Measurements from ENCODE around the gene OR1F1. TPM values are rescaled to one million over a fixed set of nuclear protein-coding genes. Genes with fewer than 3 reads are reported as not detected.
"Not testable (repeated sequence)": the region's sequence is repeated elsewhere in the genome, so short reads cannot be mapped to it uniquely, and the experiment has no call there.

OR1F1 gene
- total and polyA plus RNA-seq, 2 of the 8 experiments (the other 6 are each of a cell fraction or from before 2014, with no cell fraction given), result 0.52 to 1.2 TPM

DNA sequence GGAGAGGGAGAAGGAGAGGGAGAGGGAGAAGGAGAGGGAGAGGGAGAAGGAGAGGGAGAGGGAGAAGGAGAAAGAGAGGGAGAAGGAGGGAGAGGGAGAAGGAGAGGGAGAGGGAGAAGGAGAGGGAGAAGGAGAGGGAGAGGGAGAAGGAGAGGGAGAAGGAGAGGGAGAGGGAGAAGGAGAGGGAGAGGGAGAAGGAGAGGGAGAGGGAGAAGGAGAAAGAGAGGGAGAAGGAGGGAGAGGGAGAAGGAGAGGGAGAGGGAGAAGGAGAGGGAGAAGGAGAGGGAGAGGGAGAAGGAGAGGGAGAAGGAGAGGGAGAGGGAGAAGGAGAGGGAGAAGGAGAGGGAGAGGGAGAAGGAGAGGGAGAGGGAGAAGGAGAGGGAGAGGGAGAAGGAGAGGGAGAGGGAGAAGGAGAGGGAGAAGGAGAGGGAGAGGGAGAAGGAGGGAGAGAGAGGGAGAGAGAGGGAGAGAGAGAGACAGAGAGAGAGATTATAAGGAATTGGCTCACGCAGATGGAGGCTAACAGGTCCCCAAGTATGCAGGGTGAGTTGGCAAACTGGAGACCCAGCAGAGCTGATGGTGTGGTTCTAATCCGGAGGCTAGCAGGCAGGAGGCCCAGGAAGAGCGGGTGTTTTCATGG lies 9.8 kb downstream of the OR1F1 start:
- H3K79me1 ChIP-seq (ENCODE audit: low read depth, low read length); POLR2A ChIA-PET (ENCODE audit: partially characterized antibody); H4K8ac ChIP-seq (ENCODE audit: extremely low read depth, insufficient read depth, low read length); FAIRE-seq; H3K27ac ChIP-seq (ENCODE audit: low read depth, low read length); H4K20me1 ChIP-seq (replicated peaks in 1 of 2; ENCODE audit: control insufficient read depth in 1 of 2, insufficient read depth in 2 of 2, low read length in 2 of 2); H3K36me3 ChIP-seq (ENCODE audit: control insufficient read depth in 2 of 4, insufficient read depth in 4 of 4, low read length in 3 of 4); H3K4ac ChIP-seq (replicated peaks; ENCODE audit: insufficient read length, low read depth, low read length); H2BK120ac ChIP-seq (replicated peaks; ENCODE audit: low read depth, low read length); H3K18ac ChIP-seq (ENCODE audit: extremely low read depth, low read length); H4K91ac ChIP-seq (replicated peaks; ENCODE audit: insufficient read length, low read length); H3K4me3 ChIP-seq (ENCODE audit: extremely low read depth in 1 of 4, insufficient read depth in 2 of 4, low read depth in 3 of 4, low read length in 4 of 4); H3K27me3 ChIP-seq (replicated peaks in 1 of 4; ENCODE audit: control insufficient read depth in 3 of 4, extremely low read depth in 1 of 4, insufficient read depth in 3 of 4, low read length in 3 of 4); H2AK5ac ChIP-seq (ENCODE audit: low read depth, low read length); H3K4me1 ChIP-seq (replicated peaks in 1 of 4; ENCODE audit: control insufficient read depth in 3 of 4, insufficient read depth in 4 of 4, low read length in 3 of 4); H2BK12ac ChIP-seq (ENCODE audit: low read depth, low read length); H2BK15ac ChIP-seq (ENCODE audit: low read length); DNase-seq (ENCODE audit: low read depth in 1 of 2, low spot score in 2 of 2); H3K23ac ChIP-seq (ENCODE audit: insufficient read length); H3K4me2 ChIP-seq (ENCODE audit: insufficient read depth in 1 of 2, low read depth in 2 of 2, low read length in 2 of 2); H2AFZ ChIP-seq (ENCODE audit: low read length); H3K14ac ChIP-seq (ENCODE audit: insufficient read length); H2BK20ac ChIP-seq (ENCODE audit: low read length); H4K5ac ChIP-seq (ENCODE audit: insufficient read length, low read depth, low read length); H3K79me2 ChIP-seq (ENCODE audit: control insufficient read depth in 1 of 2, insufficient read depth in 2 of 2, low read length in 2 of 2); H3K9me3 ChIP-seq (ENCODE audit: insufficient read depth in 2 of 2, low read depth in 1 of 2, low read length in 1 of 2); H2BK5ac ChIP-seq (ENCODE audit: low read depth, low read length); H3K9ac ChIP-seq (replicated peaks in 1 of 4; ENCODE audit: extremely low read depth in 1 of 4, low read depth in 3 of 4, low read length in 3 of 4); H3K23me2 ChIP-seq (ENCODE audit: low read depth, low read length); CTCF ChIA-PET (ENCODE audit: partially characterized antibody); H3K56ac ChIP-seq (replicated peaks; ENCODE audit: insufficient read length, low read depth, low read length): not testable (repeated sequence)
- WGBS, 2 experiments (ENCODE audit: extremely low coverage in 1 of 2, insufficient coverage in 1 of 2, insufficient read length in 1 of 2, insufficient replicate concordance in 2 of 2, low coverage in 1 of 2, low lambda C conversion rate in 2 of 2, missing lambda C conversion rate in 1 of 2), result 65% methylated on average over 3 of the region's 3 CpGs; no CpG with 5 or more reads in 1 of the 2 experiments
